22Rv1 (cell line): ENCODE data around the gene AKAP6.

Experiments used
- H3K27ac ChIP-seq: fragments of 450-650 bp; 2 replicates; pipeline ENCODE4 v1.5.1; 2017
- ZFX ChIP-seq: fragments of 450-650 bp; IDR thresholded peaks from 2 replicates; pipeline ENCODE4 v1.6.1; 2017; ENCODE audit warnings: antibody characterized with exemption, borderline replicate concordance
- TF ChIP-seq, protein P1 (sequence below): fragments of 450-650 bp; IDR thresholded peaks from 2 replicates; pipeline ENCODE4 v1.5.1; 2017; ENCODE audit warnings: mild to moderate bottlenecking

Gene AKAP6

DNA sequence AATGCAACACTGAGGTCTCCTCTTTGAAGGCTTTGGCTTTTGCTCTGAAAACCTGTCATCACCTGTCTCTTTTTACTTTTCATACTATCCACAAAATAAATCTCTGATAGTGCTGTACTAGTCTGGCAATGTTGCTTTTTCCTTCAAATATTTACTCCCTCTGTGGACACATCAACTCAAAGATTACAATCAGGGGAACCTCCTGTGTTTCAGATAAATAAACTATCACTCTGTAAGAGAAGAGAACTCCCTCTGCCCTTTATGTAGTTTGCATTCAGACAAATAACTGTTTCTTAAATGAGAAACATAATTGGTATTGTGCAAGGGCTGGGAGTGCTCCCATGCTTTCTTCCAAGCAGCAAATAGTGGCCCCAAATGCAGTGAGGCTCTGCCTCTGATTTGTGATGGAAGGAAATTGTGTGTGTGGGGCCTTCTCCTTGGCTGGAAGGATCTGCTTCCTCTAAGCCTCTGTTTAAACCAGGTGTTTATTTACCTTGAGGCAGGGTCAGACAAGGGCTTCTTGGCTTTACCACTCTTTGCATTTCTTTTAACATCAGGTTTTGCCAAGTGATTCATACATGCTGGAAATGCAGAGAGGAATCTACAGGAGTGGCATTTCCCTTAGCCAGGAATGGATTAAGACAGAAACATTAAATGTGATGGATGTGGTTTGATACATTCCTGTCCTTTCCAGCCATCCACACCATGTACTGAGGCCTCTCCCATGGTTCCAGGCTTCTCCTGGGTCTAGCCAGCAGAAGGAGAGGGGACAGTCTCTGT, 69.0 kb downstream of the AKAP6 start:
- H3K27ac ChIP-seq = no peak overlapping the region
- TF ChIP-seq, protein P1, sequence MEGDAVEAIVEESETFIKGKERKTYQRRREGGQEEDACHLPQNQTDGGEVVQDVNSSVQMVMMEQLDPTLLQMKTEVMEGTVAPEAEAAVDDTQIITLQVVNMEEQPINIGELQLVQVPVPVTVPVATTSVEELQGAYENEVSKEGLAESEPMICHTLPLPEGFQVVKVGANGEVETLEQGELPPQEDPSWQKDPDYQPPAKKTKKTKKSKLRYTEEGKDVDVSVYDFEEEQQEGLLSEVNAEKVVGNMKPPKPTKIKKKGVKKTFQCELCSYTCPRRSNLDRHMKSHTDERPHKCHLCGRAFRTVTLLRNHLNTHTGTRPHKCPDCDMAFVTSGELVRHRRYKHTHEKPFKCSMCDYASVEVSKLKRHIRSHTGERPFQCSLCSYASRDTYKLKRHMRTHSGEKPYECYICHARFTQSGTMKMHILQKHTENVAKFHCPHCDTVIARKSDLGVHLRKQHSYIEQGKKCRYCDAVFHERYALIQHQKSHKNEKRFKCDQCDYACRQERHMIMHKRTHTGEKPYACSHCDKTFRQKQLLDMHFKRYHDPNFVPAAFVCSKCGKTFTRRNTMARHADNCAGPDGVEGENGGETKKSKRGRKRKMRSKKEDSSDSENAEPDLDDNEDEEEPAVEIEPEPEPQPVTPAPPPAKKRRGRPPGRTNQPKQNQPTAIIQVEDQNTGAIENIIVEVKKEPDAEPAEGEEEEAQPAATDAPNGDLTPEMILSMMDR = no peak
- no peak for TF ChIP-seq ZFX

DNA sequence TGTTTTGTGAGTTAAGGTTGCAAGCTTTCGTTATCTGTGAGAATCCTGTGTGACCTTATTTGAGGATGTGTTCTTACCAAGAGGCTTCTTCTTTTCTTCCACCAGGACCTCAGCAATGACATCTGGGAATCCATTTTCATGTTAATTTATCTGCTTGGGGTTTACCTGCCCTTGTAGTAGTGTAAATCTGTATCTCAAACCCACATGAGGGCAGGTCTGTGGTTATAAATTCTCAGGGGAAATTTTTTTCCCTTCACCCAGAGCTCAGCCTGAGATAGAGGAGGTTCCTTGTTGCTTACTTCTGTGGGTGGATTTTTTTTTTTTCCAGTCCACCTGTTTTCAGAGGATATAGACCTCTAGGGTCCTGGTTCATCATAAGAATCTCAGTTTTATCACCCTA, 70.8 kb downstream of the AKAP6 start:
- no peak overlapping the region for H3K27ac ChIP-seq
- TF ChIP-seq, protein P1 = no peak
- no peak for TF ChIP-seq ZFX

DNA sequence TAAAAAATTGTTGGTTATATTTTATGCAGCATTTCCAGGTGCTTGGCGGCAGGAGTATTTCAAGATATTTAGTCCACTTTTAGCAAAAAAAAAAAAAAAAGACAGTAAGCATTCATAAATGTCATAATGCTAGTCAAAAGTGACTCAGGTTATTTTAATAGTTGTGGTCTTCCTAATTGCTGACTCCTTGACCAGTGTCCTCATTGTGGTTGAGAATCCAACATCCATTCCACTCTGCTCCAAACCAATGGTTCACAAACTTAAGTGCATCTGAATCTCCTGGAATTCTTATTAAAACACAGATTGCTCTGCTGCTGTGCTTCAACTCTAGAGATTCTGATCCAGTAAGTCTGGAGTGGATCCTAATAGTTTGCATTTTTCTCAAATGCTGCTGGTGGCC, 71.4 kb downstream of the AKAP6 start:
- TF ChIP-seq ZFX = no peak
- TF ChIP-seq, protein P1 = no peak
- no peak overlapping the region for H3K27ac ChIP-seq

DNA sequence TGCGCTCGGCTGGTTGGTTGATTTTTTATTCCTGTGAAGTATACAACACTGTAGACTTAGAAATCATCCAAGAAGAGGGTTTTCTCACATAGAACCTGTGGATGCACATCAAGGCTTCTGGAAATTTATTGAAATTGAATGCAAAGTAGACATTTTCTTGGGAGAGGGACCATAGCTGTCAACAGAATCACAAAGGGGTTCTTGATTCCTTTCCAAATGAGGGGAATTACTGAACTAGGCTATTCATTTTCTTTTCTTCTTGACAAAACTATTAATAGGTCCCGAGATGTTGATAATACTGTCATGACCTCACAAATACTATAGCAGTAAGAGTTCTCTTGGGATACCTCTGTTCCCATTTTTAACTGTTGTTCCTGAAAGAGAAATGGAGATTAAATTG, 73.9 kb downstream of the AKAP6 start:
- no peak overlapping the region for H3K27ac ChIP-seq
- TF ChIP-seq ZFX = no peak
- TF ChIP-seq, protein P1 = no peak

DNA sequence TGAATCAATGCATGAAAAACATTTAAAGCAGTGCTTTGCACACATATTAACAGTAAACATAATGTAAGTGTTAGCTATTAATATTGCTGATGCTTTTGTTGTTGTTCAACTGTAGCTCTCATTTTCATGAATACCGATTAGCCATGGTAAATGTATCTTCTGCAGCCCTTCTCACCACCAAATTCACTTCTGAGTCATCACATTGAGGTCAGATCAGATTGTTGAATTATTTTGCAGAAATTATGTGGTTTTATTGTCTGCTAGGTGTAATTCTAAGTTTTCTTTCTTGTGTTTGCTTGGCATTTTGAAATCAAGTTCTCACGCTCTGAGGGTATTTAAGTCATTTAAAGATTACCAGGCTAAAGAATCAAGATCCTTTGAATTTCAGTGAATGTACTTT, 74.6 kb downstream of the AKAP6 start:
- TF ChIP-seq ZFX = no peak
- no peak overlapping the region for H3K27ac ChIP-seq

DNA sequence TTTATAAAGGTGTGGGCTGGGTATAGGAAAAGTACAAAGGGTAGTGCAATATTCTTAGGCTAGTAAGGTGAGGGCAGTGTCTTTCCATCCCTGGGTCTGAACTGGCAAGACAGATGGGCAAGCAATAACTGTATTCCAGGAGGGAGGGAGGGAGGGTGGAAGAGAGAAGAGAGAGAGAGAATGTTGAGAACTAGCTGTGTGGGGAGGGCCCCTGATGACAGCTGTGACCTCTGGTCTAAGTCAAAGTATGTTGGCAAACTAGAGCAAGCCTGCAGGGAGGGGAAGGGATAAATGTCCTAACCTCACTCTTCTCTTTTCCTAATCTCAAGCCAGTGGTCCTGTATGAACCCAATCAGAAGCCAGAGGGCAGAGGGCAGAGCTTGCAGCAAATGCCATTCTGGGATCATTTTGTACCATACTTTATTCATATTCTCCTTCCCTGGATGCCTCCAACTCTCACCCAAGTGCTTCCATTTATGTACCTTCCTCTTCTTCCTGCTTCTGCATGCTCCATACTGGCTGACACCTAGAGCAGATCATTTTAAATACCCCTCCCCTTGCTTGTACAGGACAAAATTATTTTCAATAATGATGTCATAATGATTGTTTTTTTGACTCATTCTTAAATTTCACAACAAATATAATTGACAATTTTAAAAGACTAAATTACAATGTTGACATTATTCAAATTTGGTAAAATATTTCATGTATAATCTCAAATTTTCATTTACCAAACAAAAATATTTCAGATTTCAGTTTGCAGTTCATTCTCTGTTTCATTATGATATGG, 75.9 kb downstream of the AKAP6 start:
- TF ChIP-seq ZFX = no peak
- TF ChIP-seq, protein P1 = no peak
- no peak overlapping the region for H3K27ac ChIP-seq

DNA sequence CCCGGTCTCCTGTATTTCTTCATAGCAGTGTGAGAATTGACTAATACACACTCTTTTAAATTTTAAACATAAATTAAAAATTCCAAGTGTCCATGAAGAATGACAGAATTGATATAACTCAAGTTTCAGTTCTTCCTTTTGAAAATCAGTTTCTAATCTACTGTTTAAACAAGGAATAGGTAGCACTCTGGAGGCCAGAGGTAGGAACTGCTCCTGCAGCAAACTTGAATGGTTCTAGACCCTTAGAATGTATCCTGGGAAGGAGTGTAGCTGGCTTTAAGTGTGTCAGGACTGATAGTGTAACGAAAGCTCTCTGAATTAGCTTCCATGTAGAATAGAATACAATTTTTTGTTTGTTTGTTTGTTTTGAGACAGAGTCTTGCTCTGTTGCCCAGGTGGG, 76.8 kb downstream of the AKAP6 start:
- no peak overlapping the region for H3K27ac ChIP-seq
- TF ChIP-seq ZFX = no peak
- TF ChIP-seq, protein P1 = no peak
